C4-2B (cell line): ENCODE measurements around the gene KLF15.

ENCODE experiments used
- CTCF ChIP-seq: fragments of 450-650 bp; conservative IDR thresholded peaks from 2 replicates; pipeline ENCODE4 v1.5.1; 2017; ENCODE audit warnings: mild to moderate bottlenecking
- ZFX ChIP-seq: fragments of 450-650 bp; IDR thresholded peaks from 2 replicates; pipeline ENCODE4 v1.6.1; 2017

GRCh38 chr3:126338790-126339288 is 18.4 kb downstream of the KLF15 start:
- TF ChIP-seq CTCF (no peak), ZFX (no peak)
